SH-SY5Y (cell line): ENCODE data around the gene ART1.

ENCODE experiments used
- GATA2 ChIP-seq: IDR thresholded peaks from 2 replicates; pipeline ENCODE4 v1.6.1; 2011; ENCODE audit warnings: mild to moderate bottlenecking, low read depth, low read length
- GATA3 ChIP-seq: IDR thresholded peaks from 2 replicates; pipeline ENCODE4 v1.6.1; 2011; ENCODE audit warnings: low read depth, mild to moderate bottlenecking, low read length, moderate library complexity

GRCh38 chr11:3645552-3645951, 624 bp downstream of the ART1 start:
- no peak for TF ChIP-seq GATA3
- no peak for TF ChIP-seq GATA2
